CD4-positive, alpha-beta T cell treated with Interleukin-15 for 4 hours (primary cell): Measurements from ENCODE around the gene LYSMD1.
A peak's percentile ranks its signal among the peaks of the same experiment; 100 is the strongest.

Experiments used
- DNase-seq: peaks from one replicate; pipeline ENCODE4 v3.0.0-alpha.2; 2020; ENCODE audit warnings: low spot score

LYSMD1 gene

GRCh38 chr1:151135433-151136385 lies 30.0 kb downstream of the LYSMD1 start:
- no peak for DNase-seq

- DNase-seq, result no peak
These were observed 30.7 kb downstream of the LYSMD1 start for GRCh38 chr1:151134991-151135390.

GRCh38 chr1:151134396-151134795 lies 31.3 kb downstream of the LYSMD1 start:
- no peak for DNase-seq

- DNase-seq, result no peak
These were observed 32.5 kb downstream of the LYSMD1 start for GRCh38 chr1:151133018-151133806.

- no peak for DNase-seq
These were observed 33.2 kb downstream of the LYSMD1 start for GRCh38 chr1:151132335-151133017.

GRCh38 chr1:151131701-151132334 lies 33.9 kb downstream of the LYSMD1 start:
- no peak for DNase-seq

GRCh38 chr1:151130987-151131586 lies 34.6 kb downstream of the LYSMD1 start:
- DNase-seq, result peak; percentile 73

- DNase-seq, result no peak
These were observed 36.9 kb downstream of the LYSMD1 start for GRCh38 chr1:151128800-151129199.

GRCh38 chr1:151124763-151125403 lies 40.8 kb downstream of the LYSMD1 start:
- no peak for DNase-seq

GRCh38 chr1:151113877-151114276 lies 51.8 kb downstream of the LYSMD1 start:
- DNase-seq, result no peak
